Spinal cord (tissue), 10 donors: Measurements from ENCODE around the gene SPHK2. TPM values are rescaled to one million over a fixed set of nuclear protein-coding genes. Genes with fewer than 3 reads are reported as not detected.

ENCODE experiments used
- DNase-seq, 6 donors: peaks; one replicate each; pipeline versions ENCODE4 v3.0.0 to v3.0.0-alpha.2; 2013 to 2015; ENCODE audit warnings: low spot score in 6 of 6, low read depth in 4 of 6
- H3K27ac ChIP-seq: one replicate; pipeline ENCODE4 v1.5.1; 2013; ENCODE audit warnings: low read depth, low read length, control low read depth
- H3K27me3 ChIP-seq: one replicate; pipeline ENCODE4 v1.6.1; 2013; ENCODE audit warnings: low read length; ENCODE audit not compliant: control insufficient read depth, insufficient read depth
- H3K36me3 ChIP-seq: one replicate; pipeline ENCODE4 v1.6.1; 2013; ENCODE audit warnings: low read length; ENCODE audit not compliant: control insufficient read depth, insufficient read depth
- H3K4me1 ChIP-seq: one replicate; pipeline ENCODE4 v1.6.1; 2013; ENCODE audit warnings: low read length; ENCODE audit not compliant: control insufficient read depth, insufficient read depth
- H3K4me3 ChIP-seq: one replicate; pipeline ENCODE4 v1.5.1; 2013; ENCODE audit warnings: low read depth, low read length, control low read depth
- H3K9me3 ChIP-seq: one replicate; pipeline ENCODE4 v1.6.1; 2013; ENCODE audit warnings: low read length; ENCODE audit not compliant: control insufficient read depth, insufficient read depth
- WGBS: methylation state at CpG from one replicate; pipeline ENCODE4 v1.1.5; 2013; ENCODE audit warnings: missing lambda C conversion rate; ENCODE audit not compliant: insufficient coverage; 5-methylcytosine and 5-hydroxymethylcytosine counted together
- polyA plus RNA-seq, 2 donors: library from polyadenylated mRNA; unstranded; fragments of 120-200 nt; gene quantifications; one replicate each; pipeline ENCODE4 v1.2.1, GENCODE V29; 2013; ENCODE audit not compliant: insufficient read length in 2 of 2
- total RNA-seq, 2 donors: library from RNA; depleted of rRNA in 1 of 2; stranded (reverse); fragments of 120-200 nt in 1 of 2; fragments of >200 nt in 1 of 2; gene quantifications; one replicate each; pipeline versions ENCODE4 v1.2.3 to v1.2.4, GENCODE V29; 2013 to 2014
- donor health status: healthy.

Gene SPHK2
- total and polyA plus RNA-seq, 4 donors = 10.2 to 39.3 (median 24.1) TPM

DNA sequence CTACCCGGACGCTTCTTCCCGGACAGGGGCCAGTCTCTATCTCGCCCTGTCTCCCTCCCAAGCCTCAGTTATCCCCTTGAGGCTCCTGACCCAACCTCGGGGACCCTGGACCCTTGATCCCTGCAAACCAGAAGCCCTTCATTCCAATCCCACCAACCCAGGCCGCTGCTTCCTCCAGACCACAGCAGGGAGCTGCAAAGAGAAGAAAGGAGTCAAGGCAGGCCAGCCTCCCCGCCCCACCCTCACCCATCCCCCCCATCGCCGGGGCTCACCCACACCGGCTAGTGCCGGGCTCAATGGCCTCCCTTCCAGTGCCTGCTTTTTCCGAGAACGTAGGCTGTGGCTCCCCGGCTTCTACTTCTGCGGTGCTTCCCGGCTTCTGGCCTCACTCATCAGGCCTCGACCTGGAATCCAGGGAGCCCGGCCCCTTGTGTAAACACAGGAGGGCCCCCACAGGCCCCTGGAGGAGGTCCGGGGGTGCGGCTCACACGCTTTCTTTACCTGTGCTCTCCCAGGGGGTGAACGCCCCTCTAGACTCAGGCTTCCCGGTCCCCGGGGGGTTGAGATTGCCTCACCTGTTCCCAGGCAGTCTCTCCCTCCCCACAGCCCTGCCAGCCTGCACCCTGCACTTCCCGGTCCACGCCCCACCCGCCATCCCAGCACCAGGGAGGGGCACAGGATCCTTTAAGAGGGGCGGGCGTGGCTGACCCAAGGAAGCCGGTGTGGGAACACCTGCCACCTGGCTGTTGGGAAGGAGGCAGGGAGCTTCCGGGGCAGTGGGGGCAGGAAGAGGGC is 4.7 kb upstream of the SPHK2 start, which contains the start of gene FAM83E:
Gene FAM83E (minus strand): TSS at position 641 of the 795 bp plus-strand sequence. CDS start 1,704 bp downstream, outside the sequence.
- WGBS = 31% methylated on average over 24 of the region's 31 CpGs
- H3K36me3 ChIP-seq = peaks cover 63% of the 10 kb centered on the region
- H3K4me3 ChIP-seq = no peak within 1 kb of the TSS
- no peaks in the 10 kb centered on the region for H3K27me3 ChIP-seq
- H3K4me1 ChIP-seq = peaks cover 53% of the 10 kb centered on the region
- H3K9me3 ChIP-seq = no peaks in the 10 kb centered on the region
- no peak for DNase-seq
- peak within 1 kb of the TSS; percentile 52 for H3K27ac ChIP-seq

GRCh38 chr19:48615231-48616040 is 3.9 kb upstream of the SPHK2 start:
- H3K27ac ChIP-seq = peak overlapping the region; percentile 52
- WGBS = 70% methylated on average over 16 of the region's 19 CpGs
- H3K27me3 ChIP-seq = no peaks in the 10 kb centered on the region
- peaks cover 60% of the 10 kb centered on the region for H3K36me3 ChIP-seq
- no peak overlapping the region for H3K4me3 ChIP-seq
- H3K9me3 ChIP-seq = no peaks in the 10 kb centered on the region
- DNase-seq = no peak
- H3K4me1 ChIP-seq = peaks cover 60% of the 10 kb centered on the region

GRCh38 chr19:48616041-48616436 is 3.3 kb upstream of the SPHK2 start:
- Histone ChIP-seq H3K4me1 (peaks cover 63% of the 10 kb centered on the region), H3K27ac (no peak overlapping the region), H3K9me3 (no peaks in the 10 kb centered on the region), H3K27me3 (no peaks in the 10 kb centered on the region), H3K36me3 (peaks cover 58% of the 10 kb centered on the region), H3K4me3 (no peak overlapping the region)
- no peak for DNase-seq
- 95% methylated on average over 16 of the region's 16 CpGs for WGBS

DNA sequence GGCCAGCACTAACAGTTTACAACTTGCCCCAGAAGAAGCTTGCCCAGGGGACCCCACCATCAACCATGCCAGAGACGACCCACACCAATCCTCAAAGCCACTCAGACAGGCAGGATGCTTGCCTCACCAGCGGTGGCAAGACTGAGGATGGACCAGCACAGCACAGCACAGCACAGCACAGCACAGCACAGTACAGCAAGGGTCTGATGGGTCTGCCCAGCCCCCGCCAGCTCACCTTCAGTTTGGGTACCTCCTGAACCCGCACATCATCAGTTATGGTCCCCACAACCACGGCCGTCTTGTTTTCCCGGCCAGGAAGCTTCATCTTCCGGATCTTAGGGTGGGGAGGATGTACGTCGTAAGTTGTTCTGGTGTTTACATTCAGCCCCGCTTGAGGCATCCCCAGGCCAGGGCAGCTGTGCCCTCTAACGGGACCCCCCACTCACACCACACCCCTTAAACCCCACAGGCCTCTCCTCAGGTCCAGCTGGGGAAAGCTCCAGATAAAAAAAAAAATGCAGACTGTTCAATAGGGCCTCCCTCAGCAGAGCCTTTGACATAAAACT is 2.7 kb upstream of the SPHK2 start:
- peaks cover 66% of the 10 kb centered on the region for H3K4me1 ChIP-seq
- DNase-seq = no peak
- no peak overlapping the region for H3K4me3 ChIP-seq
- H3K27ac ChIP-seq = no peak overlapping the region
- no peaks in the 10 kb centered on the region for H3K9me3 ChIP-seq
- WGBS = 97% methylated on average over 4 of the region's 12 CpGs
- no peaks in the 10 kb centered on the region for H3K27me3 ChIP-seq
- peaks cover 58% of the 10 kb centered on the region for H3K36me3 ChIP-seq

DNA sequence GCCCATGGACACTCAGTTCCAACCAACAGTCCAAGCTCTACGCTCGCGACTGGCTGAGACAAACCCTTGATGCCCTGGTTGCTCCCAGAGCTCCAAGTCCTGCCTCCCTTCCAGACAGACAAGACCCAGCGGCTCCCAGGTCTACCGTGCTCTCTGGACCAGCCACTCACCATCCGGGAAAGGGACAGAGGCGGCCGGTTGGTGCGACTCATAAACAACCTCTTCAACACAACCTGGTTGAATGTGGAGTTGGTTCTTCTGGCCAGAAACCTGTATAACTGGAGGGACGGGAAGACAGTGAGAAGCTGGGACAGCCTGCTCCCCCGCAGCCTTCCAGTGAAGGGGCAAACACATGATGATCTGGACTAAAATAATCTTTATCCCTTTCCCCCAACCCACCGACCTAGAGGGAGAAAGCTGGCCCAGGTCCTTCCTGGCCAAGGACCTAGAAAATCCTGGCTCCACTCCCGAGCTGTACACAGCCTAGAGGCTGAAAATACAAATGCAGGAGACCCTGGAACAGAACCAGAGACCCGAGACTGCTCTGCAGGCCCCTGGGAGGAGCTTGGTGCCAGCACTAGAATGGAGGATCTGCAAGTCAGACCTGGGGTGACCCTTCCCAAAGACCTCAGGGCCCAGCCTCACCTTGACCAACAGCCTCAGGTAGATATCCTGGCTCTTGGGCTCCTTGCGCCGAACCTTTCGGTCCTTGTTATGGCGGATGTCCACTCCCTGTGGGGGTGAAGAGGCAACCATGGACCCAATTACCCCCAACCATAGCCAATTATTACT is 2.0 kb upstream of the SPHK2 start:
- 80% methylated on average over 11 of the region's 18 CpGs for WGBS
- Histone ChIP-seq H3K4me3 (peak overlapping the region; percentile 96), H3K36me3 (peaks cover 54% of the 10 kb centered on the region), H3K4me1 (peaks cover 67% of the 10 kb centered on the region), H3K9me3 (no peaks in the 10 kb centered on the region), H3K27me3 (no peaks in the 10 kb centered on the region), H3K27ac (no peak overlapping the region)
- peak in 1 of 6 donors; percentile 75 for DNase-seq

DNA sequence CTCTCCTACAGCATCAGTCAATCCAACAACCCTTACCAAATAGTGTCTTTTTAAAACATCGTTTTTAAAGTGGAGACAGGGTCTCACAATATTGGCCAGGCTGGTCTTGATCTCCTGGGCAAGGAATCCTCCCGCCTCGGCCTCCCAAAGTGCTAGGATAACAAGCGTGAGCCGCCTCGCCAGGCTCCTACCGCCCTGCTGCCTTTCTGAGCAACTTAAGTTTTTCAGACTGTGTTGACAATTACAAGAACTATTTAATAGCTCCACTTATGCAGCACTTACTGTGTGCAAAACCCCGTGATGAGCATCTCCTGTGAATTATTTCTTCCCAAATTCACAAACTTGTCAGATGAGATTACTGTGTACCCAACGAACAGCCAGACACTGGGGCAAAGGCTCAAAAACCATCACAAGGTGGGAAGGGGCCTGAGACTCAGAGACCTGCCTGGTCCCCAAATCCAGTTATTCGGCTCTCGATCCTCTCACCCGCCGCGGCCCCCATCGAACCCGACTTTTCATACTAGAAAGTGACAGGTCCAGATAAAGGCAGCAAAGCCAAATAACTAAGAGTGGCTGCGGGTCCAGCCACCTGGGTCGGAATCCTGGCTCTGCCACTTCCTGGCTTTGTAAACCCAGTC is 909 bp upstream of the SPHK2 start:
- H3K4me1 ChIP-seq = peaks cover 68% of the 10 kb centered on the region
- under 1% methylated on average over 18 of the region's 18 CpGs for WGBS

DNA sequence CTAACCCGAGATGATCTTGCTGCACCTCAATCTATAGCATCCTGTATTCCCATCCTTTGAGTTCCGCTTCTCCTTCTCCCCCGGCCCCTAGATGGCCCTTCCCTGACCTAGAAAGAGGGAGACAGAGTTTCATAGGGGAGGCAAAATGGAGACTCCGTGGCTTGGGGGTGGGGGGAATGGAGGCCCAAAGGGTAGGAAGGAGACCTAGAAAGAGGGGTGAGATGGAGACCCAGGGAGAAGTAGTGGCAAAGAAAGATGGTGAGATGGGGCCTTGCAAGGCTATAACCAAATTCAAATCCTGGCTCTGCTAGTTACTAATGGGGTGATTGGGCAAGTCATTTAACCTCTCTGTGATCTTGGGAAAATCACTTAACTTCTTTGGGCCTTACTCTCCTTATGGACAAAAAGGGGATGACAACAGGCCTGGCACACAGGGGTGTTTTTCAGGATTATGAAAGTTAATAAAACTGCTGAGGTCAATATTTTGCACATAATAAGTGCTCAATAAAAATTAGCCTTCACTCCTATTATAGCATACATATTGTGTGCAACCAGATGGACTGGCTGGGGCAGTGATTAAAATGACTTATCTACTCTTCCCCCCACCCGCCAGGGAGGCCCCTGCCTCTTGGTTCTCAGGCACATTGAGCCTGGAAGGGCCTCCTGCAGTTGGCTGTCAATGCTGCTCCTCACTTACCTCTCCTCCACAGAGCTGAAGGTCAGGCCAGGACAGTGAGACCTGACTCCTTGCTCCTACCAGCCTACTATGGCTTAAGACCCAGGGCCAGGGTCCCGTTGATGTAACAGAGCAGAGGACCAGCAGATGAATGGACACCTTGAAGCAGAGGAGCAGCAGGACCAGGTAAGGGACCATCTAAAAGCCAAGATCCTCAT is 633 bp downstream of the SPHK2 start:
- peaks cover 31% of the 10 kb centered on the region for H3K36me3 ChIP-seq
- no peak for DNase-seq
- H3K4me1 ChIP-seq = peaks cover 73% of the 10 kb centered on the region
- no peaks in the 10 kb centered on the region for H3K9me3 ChIP-seq
- WGBS = 50% methylated on average over 2 of the region's 6 CpGs
- peak overlapping the region; percentile 96 for H3K4me3 ChIP-seq
- H3K27ac ChIP-seq = peak overlapping the region; percentile 80
- H3K27me3 ChIP-seq = no peaks in the 10 kb centered on the region

More for the DNA sequence above, 909 bp upstream of the SPHK2 start:
- no peak for DNase-seq
- no peaks in the 10 kb centered on the region for H3K9me3 ChIP-seq
- H3K27me3 ChIP-seq = no peaks in the 10 kb centered on the region
- peak overlapping the region; percentile 96 for H3K4me3 ChIP-seq
- H3K36me3 ChIP-seq = peaks cover 44% of the 10 kb centered on the region
- peak overlapping the region; percentile 80 for H3K27ac ChIP-seq

GRCh38 chr19:48623556-48624066 is 4.3 kb downstream of the SPHK2 start:
- H3K27me3 ChIP-seq = no peaks in the 10 kb centered on the region
- H3K4me3 ChIP-seq = peak overlapping the region; percentile 55
- H3K4me1 ChIP-seq = peaks cover 49% of the 10 kb centered on the region
- peak overlapping the region; percentile 95 for H3K27ac ChIP-seq
- 9% methylated on average over 8 of the region's 8 CpGs for WGBS
- H3K36me3 ChIP-seq = peaks cover 34% of the 10 kb centered on the region
- DNase-seq = no peak
- no peaks in the 10 kb centered on the region for H3K9me3 ChIP-seq
